Measurements from ENCODE around the gene UNCX. TPM values are rescaled to one million over a fixed set of nuclear protein-coding genes. Genes with fewer than 3 reads are reported as not detected.
"Not testable (repeated sequence)": the region's sequence is repeated elsewhere in the genome, so short reads cannot be mapped to it uniquely, and the experiment has no call there.

The UNCX gene
- total and polyA plus RNA-seq, 3 donors from 2014 or later: 0.24 TPM; not detected in 2

GRCh38 chr7:1210321-1210978 is 22.2 kb upstream of the UNCX start:
- no peak for TF ChIP-seq CTCF (IDR thresholded peaks at IDR 0.05)
- no peak for TF ChIP-seq POLR2A (IDR thresholded peaks at IDR 0.05)
- Histone ChIP-seq H3K36me3 (ENCODE audit: low read depth, missing control alignments) (no peaks in the 10 kb centered on the region), H3K27ac (no peak overlapping the region), H3K27me3 (no peaks in the 10 kb centered on the region), H3K4me3 (no peak overlapping the region), H3K9me3 (no peaks in the 10 kb centered on the region), H3K4me1 (no peaks in the 10 kb centered on the region)
- intact Hi-C loops (cut with DNase I; ENCODE audit: low total_unique reads): no loop called here
- no peak for DNase-seq
- 29 to 31% methylated on average over 18 of the region's 18 CpGs for WGBS, 2 donors

DNA sequence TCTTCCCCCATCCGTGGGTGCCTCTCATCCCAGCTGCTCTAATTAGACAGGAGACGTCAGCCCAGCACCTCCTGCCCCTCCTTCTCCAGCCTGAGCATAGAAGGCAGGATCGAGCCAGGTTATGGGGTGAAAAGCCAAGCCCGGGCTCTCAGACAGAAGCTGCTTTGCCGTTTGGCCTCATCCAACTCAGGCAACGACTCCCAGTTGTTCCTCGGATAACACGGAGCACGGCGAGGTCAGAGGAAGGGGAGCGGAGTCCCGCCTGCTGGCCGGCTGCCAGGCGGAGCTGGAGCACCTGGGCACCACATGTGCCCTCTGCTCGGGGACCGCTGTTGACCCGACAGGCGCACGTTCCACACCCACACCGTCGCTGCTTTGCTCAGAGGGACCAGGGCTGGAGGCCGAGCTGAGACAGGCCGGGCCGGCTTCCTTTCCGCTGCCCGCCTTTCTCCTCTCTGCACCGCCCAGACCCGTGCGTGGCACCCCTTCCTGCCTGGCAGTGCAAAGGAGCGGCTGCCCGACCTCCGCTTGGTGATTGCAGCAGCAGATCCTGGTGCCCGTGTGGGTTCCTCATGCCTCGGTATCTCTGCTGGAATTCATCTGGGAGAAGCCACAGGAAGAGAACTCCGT is 21.6 kb upstream of the UNCX start:
- intact Hi-C loops (cut with DNase I; ENCODE audit: low total_unique reads): no loop called here
- Histone ChIP-seq H3K36me3 (ENCODE audit: low read depth, missing control alignments) (no peaks in the 10 kb centered on the region), H3K4me3 (no peak overlapping the region), H3K27ac (no peak overlapping the region), H3K9me3 (no peaks in the 10 kb centered on the region), H3K27me3 (no peaks in the 10 kb centered on the region), H3K4me1 (no peaks in the 10 kb centered on the region)
- DNase-seq: no peak
- TF ChIP-seq POLR2A (IDR thresholded peaks at IDR 0.05): no peak
- TF ChIP-seq CTCF (IDR thresholded peaks at IDR 0.05): no peak
- 21 to 26% methylated on average over 13 to 32 of the region's 35 CpGs for WGBS, 2 donors

DNA sequence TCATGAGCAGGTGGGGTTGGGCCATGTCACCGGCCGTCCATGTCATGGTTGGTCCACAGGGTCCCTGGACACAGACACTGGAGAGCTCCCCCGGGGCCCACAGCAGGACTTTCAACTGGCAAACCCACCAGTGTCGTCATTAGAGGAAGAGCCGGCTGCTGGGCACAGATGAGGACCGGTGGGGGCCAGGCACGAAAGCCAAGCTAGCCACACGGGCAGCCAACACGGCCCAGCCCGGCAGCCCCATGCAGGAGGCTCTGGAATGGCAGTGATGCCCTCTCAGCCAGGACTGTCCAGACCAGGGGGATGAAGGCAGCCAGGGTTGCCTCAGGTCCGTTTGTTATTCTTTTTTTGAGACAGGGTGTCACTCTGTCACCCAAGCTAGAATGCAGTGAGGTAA is 21.1 kb upstream of the UNCX start:
- no peaks in the 10 kb centered on the region for H3K4me1 ChIP-seq
- no peaks in the 10 kb centered on the region for H3K27me3 ChIP-seq
- H3K9me3 ChIP-seq: no peaks in the 10 kb centered on the region
- intact Hi-C loops (cut with DNase I; ENCODE audit: low total_unique reads): no loop called here
- no peak overlapping the region for H3K27ac ChIP-seq
- H3K36me3 ChIP-seq (ENCODE audit: low read depth, missing control alignments): no peaks in the 10 kb centered on the region
- DNase-seq: no peak
- TF ChIP-seq POLR2A (IDR thresholded peaks at IDR 0.05): no peak
- no peak for TF ChIP-seq CTCF (IDR thresholded peaks at IDR 0.05)
- 84 to 86% methylated on average over 6 to 11 of the region's 11 CpGs for WGBS, 2 donors
- H3K4me3 ChIP-seq: no peak overlapping the region

DNA sequence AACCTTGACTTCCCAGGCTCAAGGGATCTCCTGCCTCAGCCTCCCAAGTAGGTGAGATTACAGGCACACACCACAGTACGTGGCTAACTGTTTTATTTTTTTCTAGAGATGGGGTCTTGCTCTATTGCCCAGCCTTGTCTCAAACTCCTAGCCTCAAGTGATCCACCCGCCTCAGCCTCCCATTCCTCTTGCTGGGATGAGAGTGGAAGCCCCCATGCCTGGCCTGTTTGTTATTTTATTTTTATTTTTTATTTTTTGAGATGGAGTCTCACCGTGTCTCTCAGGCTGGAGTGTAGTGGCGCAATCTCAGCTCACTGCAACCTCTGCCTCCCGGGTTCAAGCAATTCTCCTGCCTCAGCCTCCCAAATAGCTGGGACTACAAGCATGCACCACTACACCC is 20.6 kb upstream of the UNCX start:
- H3K4me3 ChIP-seq; H3K36me3 ChIP-seq (ENCODE audit: low read depth, missing control alignments); intact Hi-C loops (cut with DNase I; ENCODE audit: low total_unique reads); H3K9me3 ChIP-seq; DNase-seq; H3K27me3 ChIP-seq; H3K4me1 ChIP-seq; H3K27ac ChIP-seq: not testable (repeated sequence)
- WGBS, 2 donors: 85 to 91% methylated on average over 5 of the region's 5 CpGs

DNA sequence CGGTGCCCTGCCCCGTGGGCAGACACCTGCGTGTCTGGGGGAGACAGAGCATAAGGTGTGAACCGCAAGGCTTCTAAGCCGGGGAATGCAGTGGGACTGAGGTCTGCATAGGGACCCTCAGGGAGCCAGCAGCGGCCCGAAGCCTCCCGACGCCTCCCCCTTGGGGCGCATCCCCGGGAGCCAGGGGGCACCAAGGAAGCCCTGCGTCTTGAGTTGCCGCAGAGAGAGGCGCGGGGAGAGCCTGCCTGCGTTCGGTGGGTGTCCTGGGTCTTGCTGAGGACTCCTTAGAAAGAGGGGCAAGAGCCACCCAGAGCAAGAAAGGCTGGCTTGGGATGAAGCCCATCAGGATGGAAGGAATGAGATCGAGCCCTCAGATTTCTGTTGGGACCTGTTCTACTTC is 18.2 kb upstream of the UNCX start:
- no peak for TF ChIP-seq CTCF (IDR thresholded peaks at IDR 0.05)
- no peak for TF ChIP-seq POLR2A (IDR thresholded peaks at IDR 0.05)
- DNase-seq: no peak
- H3K4me1 ChIP-seq: no peaks in the 10 kb centered on the region
- H3K4me3 ChIP-seq: no peak overlapping the region
- no peaks in the 10 kb centered on the region for H3K9me3 ChIP-seq
- H3K27me3 ChIP-seq: no peaks in the 10 kb centered on the region
- intact Hi-C loops (cut with DNase I; ENCODE audit: low total_unique reads): no loop called here
- WGBS, 2 donors: 71 to 72% methylated on average over 12 to 18 of the region's 18 CpGs
- H3K27ac ChIP-seq: no peak overlapping the region
- H3K36me3 ChIP-seq (ENCODE audit: low read depth, missing control alignments): no peaks in the 10 kb centered on the region

Data from testis (tissue), 3 donors.